GM19025 (cell line): ENCODE results near the gene ALDH3B1.
A peak's percentile ranks its signal among the peaks of the same experiment; 100 is the strongest.

Source experiments
- ATAC-seq: cut with Tn5 transposase; IDR thresholded peaks from one replicate; pipeline ENCODE4 v1.9.1; 2021; ENCODE audit warnings: mild to moderate bottlenecking, low read depth, moderate library complexity; ENCODE audit not compliant: unreplicated experiment

ALDH3B1 gene

GRCh38 chr11:68056317-68057285, 46.5 kb downstream of the ALDH3B1 start:
- ATAC-seq: no peak

- no peak for ATAC-seq
Measured at GRCh38 chr11:68057807-68058206, 47.7 kb downstream of the ALDH3B1 start.

GRCh38 chr11:68061508-68061907, 51.4 kb downstream of the ALDH3B1 start:
- no peak for ATAC-seq

- ATAC-seq: no peak
Measured at GRCh38 chr11:68064926-68065325, 54.8 kb downstream of the ALDH3B1 start.

- ATAC-seq: no peak
Measured at GRCh38 chr11:68065841-68066240, 55.7 kb downstream of the ALDH3B1 start.

- no peak for ATAC-seq
Measured at GRCh38 chr11:68066742-68067141, 56.6 kb downstream of the ALDH3B1 start.

- ATAC-seq: no peak
Measured at GRCh38 chr11:68067991-68068390, 57.9 kb downstream of the ALDH3B1 start.

GRCh38 chr11:68071281-68072048, 61.3 kb downstream of the ALDH3B1 start:
- no peak for ATAC-seq

- ATAC-seq: no peak
Measured at GRCh38 chr11:68074584-68075352, 64.6 kb downstream of the ALDH3B1 start.

GRCh38 chr11:68076371-68077042, 66.4 kb downstream of the ALDH3B1 start:
- ATAC-seq: no peak

- ATAC-seq: peak; percentile 67
Measured at GRCh38 chr11:68077617-68078582, 67.8 kb downstream of the ALDH3B1 start.
